Loucy (cell line): ENCODE data around the gene DMAP1.

Experiments
- CTCF ChIP-seq: fragments of 200-600 bp; sonication (generic); conservative IDR thresholded peaks from 2 replicates; pipeline ENCODE4 v1.5.1; 2014; ENCODE audit warnings: mild to moderate bottlenecking, antibody characterized with exemption, low read length
- EZH2phosphoT487 ChIP-seq: fragments of 200-600 bp; IDR thresholded peaks from 2 replicates; pipeline ENCODE4 v1.6.1; 2018; ENCODE audit warnings: antibody characterized with exemption, mild to moderate bottlenecking, moderate library complexity, borderline replicate concordance

DNA sequence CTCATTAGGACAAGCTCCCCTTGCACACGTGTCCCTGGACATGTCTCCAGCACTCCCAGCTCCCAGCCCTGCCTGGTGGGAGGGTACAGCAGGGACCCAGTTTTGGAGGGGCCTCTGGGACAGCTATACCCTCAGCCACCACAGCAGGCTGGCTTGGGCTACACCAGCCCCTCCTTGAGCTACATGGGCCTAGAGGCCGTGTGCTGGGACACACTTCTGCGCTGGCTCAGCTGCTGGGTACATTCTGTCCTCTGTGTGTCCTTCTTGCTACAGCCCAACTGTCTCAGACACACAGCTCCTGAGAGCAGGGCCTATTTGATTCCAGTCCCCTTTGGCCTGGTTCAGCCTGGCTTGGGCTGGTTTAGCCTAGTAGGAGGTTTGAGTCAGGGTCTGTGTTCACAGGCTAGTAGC, 26.7 kb downstream of the DMAP1 start:
- TF ChIP-seq CTCF (no peak), EZH2phosphoT487 (no peak)
